DMS53 (cell line): ENCODE results near the gene MRTFB.
A peak's percentile ranks its signal among the peaks of the same experiment; 100 is the strongest.
"Not testable (repeated sequence)": the region's sequence is repeated elsewhere in the genome, so short reads cannot be mapped to it uniquely, and the experiment has no call there.

ENCODE experiments used
- DNase-seq: peaks from one replicate; lab custom pipeline; 2025; lab: John Stamatoyannopoulos, UW

The MRTFB gene, protein sequence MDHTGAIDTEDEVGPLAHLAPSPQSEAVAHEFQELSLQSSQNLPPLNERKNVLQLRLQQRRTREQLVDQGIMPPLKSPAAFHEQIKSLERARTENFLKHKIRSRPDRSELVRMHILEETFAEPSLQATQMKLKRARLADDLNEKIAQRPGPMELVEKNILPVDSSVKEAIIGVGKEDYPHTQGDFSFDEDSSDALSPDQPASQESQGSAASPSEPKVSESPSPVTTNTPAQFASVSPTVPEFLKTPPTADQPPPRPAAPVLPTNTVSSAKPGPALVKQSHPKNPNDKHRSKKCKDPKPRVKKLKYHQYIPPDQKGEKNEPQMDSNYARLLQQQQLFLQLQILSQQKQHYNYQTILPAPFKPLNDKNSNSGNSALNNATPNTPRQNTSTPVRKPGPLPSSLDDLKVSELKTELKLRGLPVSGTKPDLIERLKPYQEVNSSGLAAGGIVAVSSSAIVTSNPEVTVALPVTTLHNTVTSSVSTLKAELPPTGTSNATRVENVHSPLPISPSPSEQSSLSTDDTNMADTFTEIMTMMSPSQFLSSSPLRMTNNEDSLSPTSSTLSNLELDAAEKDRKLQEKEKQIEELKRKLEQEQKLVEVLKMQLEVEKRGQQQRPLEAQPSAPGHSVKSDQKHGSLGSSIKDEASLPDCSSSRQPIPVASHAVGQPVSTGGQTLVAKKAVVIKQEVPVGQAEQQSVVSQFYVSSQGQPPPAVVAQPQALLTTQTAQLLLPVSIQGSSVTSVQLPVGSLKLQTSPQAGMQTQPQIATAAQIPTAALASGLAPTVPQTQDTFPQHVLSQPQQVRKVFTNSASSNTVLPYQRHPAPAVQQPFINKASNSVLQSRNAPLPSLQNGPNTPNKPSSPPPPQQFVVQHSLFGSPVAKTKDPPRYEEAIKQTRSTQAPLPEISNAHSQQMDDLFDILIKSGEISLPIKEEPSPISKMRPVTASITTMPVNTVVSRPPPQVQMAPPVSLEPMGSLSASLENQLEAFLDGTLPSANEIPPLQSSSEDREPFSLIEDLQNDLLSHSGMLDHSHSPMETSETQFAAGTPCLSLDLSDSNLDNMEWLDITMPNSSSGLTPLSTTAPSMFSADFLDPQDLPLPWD

DNA sequence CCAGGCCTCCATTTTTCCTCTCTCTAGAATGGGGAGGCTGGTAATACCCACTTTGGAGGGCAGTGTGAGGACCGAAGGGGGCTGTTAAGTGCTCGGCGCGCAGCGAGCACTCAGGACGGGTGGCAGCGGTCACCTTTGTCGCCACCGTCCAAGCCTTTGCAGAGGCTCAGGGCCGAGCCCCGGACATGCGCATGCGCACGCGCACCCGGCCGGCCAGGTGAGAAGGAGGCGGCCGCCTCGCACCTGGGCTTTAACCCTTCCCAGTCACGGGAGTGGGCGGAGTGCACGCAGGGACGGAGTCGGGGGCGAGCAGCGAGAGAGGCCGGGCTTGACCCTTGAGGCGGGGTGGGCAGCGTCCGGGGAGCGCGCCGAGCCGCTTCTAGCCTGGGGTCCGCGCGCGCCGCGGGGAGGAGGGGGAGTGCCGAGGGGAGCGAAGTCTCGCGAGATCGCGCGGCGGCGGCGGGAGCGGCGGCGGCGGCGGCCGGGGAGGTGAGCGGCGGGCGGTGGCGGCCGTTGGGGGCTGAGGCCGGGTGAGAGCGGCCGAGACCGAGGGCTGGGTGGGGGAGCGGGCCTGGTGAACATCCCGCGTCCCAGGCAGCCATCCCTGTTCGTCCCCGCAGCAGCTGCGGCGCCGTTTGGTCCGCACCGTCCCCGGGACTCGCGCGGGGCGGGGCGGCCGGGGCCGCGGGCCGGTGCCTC, at the start of gene MRTFB:
Gene MRTFB (plus strand): TSS at position 443 of the 699 bp plus-strand sequence. CDS start 69,288 bp downstream, outside the sequence.
- DNase-seq, result peak; percentile 90

DNA sequence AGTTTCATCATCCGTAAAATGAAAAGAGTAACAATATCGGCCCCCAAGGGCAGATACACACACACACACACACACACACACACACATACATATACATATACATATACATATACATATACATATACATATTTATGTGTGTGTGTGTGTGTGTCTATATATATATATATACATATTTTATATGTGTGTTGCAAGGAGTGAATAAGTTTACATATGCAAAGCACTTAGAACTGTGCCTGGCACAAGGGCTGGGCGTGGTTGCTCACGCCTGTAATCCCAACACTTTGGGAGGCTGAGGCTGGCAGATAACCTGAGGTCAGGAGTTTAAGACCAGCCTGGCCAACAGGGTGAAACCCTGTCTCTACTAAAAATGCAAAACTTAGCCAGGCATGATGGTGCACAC, 47.6 kb upstream of the MRTFB start:
- DNase-seq, result not testable (repeated sequence)

DNA sequence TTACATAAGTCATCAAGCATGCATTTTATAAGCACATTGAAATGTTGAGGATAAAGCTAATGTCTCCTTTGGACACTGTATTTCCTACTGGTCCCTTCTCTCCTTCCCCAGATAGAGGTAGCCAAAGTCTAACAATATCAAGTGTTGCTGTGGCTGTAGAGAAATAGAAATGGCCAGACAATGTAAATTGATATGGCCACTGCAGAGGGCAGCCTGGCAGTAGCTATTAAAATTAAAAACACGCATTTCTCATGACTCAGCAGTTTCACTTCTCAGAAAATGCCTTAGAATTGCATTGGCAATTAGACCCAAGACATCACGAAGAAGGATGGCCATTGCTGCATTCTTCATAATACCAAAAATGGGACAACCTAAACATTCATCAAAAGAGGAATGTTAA, 46.8 kb upstream of the MRTFB start:
- DNase-seq, result peak; percentile 29

DNA sequence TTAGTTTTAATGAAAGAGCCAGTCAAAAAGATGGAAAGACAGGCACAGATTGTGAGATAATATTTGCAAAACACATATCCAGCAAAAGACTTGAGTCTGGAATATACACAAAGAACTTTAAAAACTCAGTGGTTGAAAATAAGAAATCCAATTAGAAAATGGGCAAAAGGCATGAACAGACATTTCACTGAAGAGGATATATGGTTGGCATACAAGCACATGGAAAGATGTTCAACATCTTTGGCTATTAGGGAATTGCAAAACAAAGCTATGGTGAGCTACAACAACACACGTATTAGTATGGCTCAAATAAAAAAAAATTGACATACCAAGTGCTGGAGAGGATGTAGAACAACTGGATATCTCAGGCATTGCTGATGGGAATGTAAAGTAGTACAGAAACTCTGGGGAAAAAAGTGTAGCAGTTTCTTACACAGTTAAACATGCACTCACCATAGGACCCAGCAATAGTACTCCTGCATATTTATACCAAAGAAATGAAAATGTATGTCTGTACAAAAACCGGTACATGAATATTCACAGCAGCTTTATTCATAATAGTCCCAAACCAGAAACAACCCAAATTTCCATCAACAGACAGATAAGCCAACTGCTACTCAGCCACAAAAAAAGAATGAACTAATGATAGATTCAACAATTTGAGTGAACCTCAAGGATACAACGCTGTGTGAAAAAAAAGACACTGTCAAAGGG, 44.4 kb upstream of the MRTFB start:
- DNase-seq, result no peak

DNA sequence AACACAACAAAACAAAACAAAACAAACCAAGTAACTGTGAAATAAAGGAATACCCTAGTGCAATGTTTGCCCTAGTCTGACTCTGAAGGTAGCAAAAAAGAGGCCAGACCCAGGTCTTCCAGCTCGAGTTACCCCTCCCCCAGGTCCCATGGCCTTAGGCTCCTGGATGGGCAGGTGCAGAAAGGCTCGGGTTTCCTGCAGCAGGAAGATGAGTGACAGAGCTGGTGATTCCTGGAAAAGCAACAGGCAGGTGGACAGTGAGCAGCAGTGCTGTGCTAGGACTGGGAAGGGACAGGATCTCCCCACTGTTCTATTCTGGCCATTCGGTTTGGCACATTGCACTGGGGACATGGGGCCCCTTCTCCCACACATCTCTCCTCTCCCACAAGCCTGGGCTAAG, 42.9 kb upstream of the MRTFB start:
- peak; percentile 95 for DNase-seq

DNA sequence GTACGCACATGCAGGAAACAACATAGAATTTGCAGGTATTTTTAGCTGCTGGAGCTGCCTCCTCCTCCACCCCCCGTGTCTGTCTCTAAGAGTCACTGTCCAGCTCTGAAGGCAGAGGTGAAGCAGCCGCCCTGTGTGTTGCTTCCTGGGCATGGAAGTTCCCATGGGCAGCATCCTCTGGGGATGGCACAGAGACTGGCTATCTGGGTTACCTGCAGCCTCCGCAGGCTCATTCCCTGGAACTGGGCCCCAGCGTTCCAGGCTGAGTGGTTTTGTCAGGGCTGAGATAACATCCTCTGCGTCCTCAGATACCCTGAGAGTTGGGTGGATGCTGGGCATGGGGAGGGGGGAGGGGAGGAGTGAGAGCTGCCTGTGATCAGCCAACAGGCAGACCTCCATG, 41.5 kb upstream of the MRTFB start:
- peak; percentile 9 for DNase-seq

DNA sequence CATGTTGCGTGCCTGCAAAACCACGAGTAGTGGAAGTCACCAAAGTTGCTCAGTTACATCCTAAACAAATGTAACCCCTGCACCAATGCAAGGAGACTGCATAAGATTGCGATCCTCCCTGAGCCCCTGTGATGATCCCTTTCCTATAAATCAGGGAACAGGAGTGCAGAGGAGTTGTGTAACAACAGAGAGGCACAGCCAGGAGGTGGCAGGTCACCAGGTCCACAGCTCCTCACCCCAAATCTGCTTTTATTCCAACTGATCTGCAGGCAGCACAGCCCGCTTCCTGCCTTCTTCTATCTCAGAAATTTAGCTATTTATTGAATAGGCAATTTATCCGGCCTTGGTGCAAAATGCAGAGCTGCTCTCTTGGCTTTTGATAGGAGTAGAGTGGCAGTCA, 36.0 kb upstream of the MRTFB start:
- DNase-seq, result no peak

DNA sequence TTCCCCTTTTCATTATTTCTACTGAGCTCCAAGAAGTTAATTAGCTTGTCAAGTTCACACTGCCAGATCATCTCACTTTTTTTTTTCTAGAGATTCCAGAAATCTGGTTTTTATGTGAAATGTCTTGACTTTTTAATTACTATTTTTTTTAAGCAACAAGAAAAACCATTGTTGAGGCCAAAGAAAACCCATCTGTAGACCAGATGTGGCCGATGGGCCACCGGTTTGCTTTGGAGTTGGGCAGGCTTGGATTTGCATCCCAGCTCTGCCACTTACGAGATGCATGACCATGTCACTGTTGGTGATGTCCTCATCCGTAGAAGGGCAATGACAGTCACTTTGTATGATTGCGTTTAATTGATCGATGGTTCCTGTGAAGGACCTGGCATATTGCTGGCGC, 34.2 kb upstream of the MRTFB start:
- no peak for DNase-seq

DNA sequence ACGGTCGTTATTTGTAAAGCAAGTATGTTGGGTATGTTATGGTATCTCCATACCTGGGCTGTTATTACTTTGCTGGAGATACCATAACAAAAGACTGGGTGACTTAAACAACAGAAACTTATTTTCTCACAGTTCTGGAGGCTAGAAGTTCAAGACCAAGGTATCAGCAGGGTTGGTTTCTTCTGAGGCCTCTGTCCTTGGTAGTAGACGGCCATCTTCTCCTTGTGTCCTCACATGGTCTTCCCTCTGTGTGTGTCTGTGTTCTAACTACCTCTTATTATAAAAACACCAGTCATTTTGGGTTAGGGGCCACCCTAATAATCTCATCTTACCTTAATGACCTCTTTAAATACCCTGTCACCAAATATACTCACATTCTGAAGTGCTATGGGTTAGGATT, 33.2 kb upstream of the MRTFB start:
- DNase-seq, result no peak

DNA sequence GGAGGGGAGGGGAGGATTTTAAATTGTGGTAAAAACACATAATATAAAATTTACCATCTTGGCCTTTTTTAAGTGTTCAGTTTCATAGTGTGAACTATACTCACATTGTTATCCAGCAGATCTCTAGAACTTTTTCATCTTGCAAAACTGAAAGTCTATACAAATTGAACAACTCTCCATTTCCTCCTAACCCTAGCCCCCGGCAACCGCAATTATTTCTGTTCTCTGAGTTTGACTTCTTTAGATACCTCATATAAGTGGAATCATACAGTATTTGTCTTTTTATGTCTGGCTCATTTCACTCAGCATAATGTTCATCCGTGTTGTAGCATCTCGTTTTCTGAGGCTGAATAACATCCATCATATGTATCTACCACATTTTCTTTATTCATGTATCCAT, 30.0 kb upstream of the MRTFB start:
- no peak for DNase-seq

DNA sequence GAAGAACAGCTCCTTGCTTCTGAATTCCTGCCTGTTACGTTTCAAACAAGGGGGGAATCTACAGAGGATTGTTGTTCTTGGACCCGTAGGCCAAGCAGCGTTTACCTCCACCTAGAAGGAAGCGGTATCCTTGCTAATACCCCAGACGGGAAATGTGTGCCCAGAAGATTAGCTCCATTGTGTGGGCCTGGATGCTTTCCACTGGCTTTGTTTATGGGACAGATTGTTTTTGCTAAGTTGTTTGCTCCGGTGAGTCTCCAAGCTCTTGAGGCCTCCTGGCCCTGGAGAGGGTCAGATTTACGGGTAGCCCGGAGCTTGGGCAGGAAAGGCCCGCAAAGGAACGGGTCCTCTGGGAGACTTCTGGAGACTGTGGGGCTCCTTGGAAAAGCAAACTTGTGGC, 28.4 kb upstream of the MRTFB start:
- DNase-seq, result no peak

DNA sequence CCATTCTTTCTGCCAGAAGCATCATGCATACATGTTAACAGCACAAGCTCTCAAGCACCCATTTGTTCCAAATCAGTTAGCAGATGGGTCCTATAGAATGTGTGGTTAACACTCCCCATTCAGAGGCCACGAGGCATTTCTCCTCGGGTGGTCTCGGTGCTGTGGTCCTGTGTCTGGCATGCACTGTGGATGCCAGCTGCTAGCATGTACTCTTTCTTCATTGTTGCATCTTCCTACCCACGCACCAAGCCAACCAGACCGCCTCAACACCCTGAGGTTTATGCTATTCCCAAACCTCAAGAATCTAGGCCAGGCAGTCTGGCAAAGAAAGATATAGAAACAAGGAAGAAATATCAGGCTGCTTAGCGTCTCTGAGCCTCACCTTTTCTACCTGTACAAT, 27.8 kb upstream of the MRTFB start:
- DNase-seq, result no peak

DNA sequence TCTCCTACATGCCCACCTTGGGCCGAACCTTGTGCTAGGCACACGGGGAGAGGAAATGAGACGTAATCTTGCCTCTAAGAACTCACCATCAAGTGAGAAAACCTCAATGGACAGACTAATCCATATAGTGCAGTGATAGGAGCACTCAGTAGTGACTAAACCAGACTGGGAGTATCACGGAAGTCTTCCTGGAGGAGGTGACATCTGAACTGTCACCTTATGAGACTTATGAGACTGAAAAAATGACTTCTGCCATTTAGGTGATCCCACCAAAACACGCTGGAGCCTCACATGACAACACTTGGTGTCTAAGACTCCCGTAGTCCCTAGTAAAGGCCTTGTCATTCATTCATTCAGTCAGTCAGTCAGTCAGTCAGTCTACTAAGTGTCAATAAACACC, 27.3 kb upstream of the MRTFB start:
- no peak for DNase-seq

DNA sequence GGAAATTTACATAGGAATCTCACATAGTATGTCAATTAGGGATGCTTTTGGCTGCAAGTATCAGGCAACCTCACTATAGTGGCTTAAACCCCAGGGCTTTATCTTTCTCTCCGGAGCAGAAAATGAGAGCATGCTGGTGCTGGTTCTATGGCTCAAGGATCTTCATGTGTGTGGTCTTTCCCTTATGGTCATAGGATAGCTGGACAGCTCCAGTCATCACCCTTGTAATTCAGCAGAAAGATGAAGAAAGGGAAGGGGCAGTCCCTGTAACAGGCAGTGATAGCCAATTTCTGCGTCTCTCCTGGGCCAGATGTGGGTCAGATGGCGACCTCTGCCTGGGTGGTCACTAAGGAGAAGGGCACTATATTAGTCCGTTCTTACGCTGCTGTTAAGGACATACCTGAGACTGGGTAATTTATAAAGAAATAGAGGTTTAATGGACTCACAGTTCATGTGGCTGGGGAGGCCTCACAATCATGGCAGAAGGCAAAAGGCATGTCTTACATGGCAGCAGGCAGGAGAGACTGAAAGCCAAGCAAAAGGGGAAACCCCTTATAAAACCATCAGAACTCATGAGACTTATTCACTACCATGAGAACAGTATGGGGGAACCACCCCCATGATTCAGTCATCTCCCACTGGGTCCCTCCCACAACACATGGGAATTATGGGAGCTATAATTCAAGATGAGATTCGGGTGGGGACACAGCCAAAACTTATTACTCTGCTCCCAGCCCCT, 23.8 kb upstream of the MRTFB start:
- DNase-seq, result not testable (repeated sequence)

DNA sequence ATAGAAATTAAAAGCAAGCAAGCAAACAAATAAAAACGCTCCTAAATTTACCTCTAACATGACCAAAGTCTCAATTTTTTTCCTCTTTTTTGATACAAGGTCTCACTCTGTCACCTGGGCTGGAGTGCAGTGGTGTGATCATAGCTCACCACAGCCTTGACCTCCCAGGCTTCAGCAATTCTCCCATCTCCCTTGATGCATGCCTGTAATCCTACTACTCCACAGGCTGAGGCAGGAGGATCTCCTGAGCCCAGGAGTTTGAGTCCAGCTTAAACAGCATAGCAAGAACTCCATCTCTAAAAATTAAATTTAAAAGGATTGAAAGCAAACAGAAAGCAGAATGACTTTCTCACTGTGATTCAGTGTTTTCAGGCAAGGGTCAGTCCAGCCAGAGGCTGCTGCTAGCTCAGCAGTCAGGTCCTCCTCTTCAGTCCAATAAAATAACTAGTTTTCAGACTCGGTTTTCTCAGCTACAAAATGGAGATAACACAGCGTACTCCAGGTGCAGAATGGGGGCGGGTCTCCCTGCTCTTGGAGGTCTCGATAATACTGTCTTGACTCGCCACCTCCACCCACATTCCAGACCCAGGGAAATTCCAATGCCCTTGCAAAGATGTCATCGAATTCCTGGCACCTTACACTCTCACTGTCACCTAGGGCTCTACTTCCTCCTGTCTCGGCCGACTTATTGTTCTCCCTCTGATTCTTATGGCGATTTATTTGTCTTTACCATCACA, 20.7 kb upstream of the MRTFB start:
- DNase-seq, result no peak

DNA sequence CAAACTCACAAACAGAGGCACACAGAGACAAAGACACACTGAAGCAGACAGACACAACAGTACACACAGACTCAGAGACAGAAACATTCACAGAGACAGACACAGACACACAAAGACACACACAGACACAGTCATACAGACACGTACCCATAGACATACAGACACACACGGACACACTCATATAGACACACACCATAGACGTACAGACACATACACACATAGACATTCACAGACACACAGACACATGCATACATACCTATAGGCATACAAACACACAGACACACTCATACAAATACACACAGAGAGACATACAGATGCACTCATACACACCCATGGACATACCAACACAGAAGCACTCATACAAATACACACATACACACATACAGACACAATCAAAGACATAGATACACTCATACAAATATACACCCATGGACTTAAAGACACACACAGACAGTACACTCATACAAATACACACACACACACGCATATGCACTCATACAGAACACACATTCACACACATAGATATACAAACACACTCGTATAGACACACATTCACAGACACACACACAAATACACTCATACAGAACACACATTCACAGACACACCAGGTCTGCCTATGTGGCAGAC, 19.9 kb upstream of the MRTFB start:
- no peak for DNase-seq

DNA sequence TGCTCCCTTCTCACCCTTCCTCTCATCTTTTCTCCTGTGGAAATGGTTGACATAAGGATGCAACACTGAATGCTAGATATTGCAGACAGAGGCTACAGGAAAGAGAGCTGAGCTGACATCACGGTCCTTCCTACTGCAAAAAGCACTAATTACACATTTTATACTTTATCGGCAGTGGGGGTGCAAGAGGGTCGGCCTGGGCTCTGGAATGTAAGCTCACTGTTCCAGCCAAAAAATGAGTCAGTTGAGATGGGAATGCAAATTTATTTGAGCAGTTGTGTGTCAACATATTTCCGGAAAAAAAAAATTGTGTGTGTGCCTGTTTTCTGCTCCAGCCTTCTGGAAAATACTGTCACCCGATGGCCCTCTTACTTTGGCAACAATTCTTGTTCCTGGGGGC, 14.1 kb upstream of the MRTFB start:
- DNase-seq, result no peak

DNA sequence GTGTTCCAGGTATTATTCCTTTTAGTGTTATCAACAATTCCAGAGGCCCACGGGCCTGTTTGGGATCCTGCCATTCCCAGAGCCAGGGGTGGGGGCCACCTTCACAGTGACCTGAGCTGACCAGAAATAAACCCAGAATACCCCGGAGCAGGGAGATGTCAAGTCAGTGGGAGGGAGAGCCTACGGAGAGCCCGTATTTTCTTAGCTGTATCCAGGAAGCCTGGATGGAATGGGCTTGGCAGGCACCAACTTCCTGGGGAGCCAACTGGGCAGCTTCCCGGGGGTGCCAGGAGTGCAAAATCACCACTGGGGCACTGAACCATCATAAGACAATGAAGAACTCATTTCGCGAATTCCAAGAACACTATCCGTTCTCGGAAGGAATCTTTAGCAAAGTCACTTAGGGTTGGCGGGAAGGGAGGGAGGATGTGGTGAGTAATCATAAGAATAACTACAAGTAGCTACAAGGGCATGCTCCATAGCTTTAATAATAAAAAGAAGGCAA, 13.2 kb upstream of the MRTFB start:
- DNase-seq, result no peak

DNA sequence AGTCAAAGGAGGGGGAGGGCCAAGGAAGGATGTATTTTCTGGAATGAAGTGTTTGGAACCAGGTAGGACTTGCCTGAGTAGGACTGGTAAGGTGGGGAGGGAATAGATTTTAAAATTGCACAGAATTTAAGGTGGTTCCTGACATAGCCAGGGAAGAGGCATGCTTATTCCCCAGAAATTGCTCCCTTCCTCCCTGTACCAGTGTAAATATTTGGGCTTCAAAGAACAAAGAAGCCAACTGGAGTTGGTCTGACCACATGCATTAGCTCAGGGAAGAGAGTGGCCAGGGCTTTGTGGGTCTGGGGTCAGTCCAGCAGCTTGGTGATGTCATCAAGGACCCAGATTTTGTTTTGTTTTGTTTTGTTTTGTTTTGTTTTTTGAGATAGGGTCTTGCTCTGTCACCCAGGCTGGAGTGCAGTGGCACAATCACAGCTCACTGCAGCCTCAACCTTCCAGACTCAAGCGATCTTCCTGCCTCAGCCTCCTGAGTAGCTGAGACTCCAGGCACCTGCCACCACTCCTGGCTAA, 9.3 kb upstream of the MRTFB start:
- peak; percentile 34 for DNase-seq
